GM20000 (cell line): ENCODE results near the gene CTDSPL.
A peak's percentile ranks its signal among the peaks of the same experiment; 100 is the strongest.
"Not testable (repeated sequence)": the region's sequence is repeated elsewhere in the genome, so short reads cannot be mapped to it uniquely, and the experiment has no call there.

Experiments
- DNase-seq: peaks from one replicate; pipeline ENCODE4 v3.0.0; 2012; ENCODE audit warnings: low spot score
- CTCF ChIP-seq: IDR thresholded peaks from 2 replicates; pipeline ENCODE4 v1.5.1; 2012; ENCODE audit warnings: mild to moderate bottlenecking, control low read depth; ENCODE audit errors: extremely low read depth, missing control alignments

The CTDSPL gene

GRCh38 chr3:37861620-37862041, at the start of gene CTDSPL:
TSS of gene CTDSPL (plus strand) at chr3:37861880. CDS start at chr3:37862200, 320 bp downstream.
- DNase-seq = peak; percentile 56
- TF ChIP-seq CTCF = no peak

- TF ChIP-seq CTCF = no peak
- no peak for DNase-seq
Measured at GRCh38 chr3:37812499-37812896, 49.2 kb upstream of the CTDSPL start.

- TF ChIP-seq CTCF = no peak
- peak; percentile 36 for DNase-seq
Measured at GRCh38 chr3:37813403-37813802, 48.3 kb upstream of the CTDSPL start.

- peak; percentile 22 for DNase-seq
- no peak for TF ChIP-seq CTCF
Measured at GRCh38 chr3:37814547-37814946, 47.1 kb upstream of the CTDSPL start.

GRCh38 chr3:37815156-37815555, 46.5 kb upstream of the CTDSPL start:
- DNase-seq = not testable (repeated sequence)

GRCh38 chr3:37816271-37816670, 45.4 kb upstream of the CTDSPL start:
- no peak for TF ChIP-seq CTCF

GRCh38 chr3:37819591-37819990, 42.1 kb upstream of the CTDSPL start:
- DNase-seq = no peak
- TF ChIP-seq CTCF = no peak

More at GRCh38 chr3:37816271-37816670, 45.4 kb upstream of the CTDSPL start:
- no peak for DNase-seq

- no peak for DNase-seq
- TF ChIP-seq CTCF = no peak
Measured at GRCh38 chr3:37820286-37820685, 41.4 kb upstream of the CTDSPL start.
